WTC11 (cell line): ENCODE data around the gene ATP2B3.

Experiments used
- AFF4 ChIP-seq: sonication (generic); formaldehyde crosslinking; IDR thresholded peaks from 2 replicates; pipeline ENCODE4 v1.8.1; 2023; ENCODE audit warnings: mild to moderate bottlenecking, missing genetic modification reagents, borderline replicate concordance
- ATF2 ChIP-seq: sonication (generic); formaldehyde crosslinking; IDR thresholded peaks from 2 replicates; pipeline ENCODE4 v1.8.1; 2022; ENCODE audit warnings: low read depth, missing genetic modification reagents, borderline replicate concordance
- CTCF ChIP-seq: fragments of 200-600 bp; IDR thresholded peaks from 2 replicates; pipeline ENCODE4 v1.8.0; 2022; ENCODE audit warnings: antibody characterized with exemption
- FOXJ3 ChIP-seq: sonication (generic); formaldehyde crosslinking; IDR thresholded peaks from 2 replicates; pipeline ENCODE4 v1.9.0; 2021; ENCODE audit warnings: missing genetic modification reagents, mild to moderate bottlenecking, borderline replicate concordance
- TCF7 ChIP-seq: sonication (generic); formaldehyde crosslinking; IDR thresholded peaks from 2 replicates; pipeline ENCODE4 v1.8.0; 2022; ENCODE audit warnings: mild to moderate bottlenecking, low read depth, missing genetic modification reagents, moderate library complexity
- TF ChIP-seq, protein P1 (sequence below): sonication (generic); formaldehyde crosslinking; IDR thresholded peaks from 2 replicates; pipeline ENCODE4 v1.8.1; 2022; ENCODE audit warnings: mild to moderate bottlenecking, missing genetic modification reagents, moderate library complexity, borderline replicate concordance
- TF ChIP-seq, protein P2 (sequence below): sonication (generic); formaldehyde crosslinking; IDR thresholded peaks from 2 replicates; pipeline ENCODE4 v1.8.0; 2022; ENCODE audit warnings: mild to moderate bottlenecking, missing genetic modification reagents
- TF ChIP-seq, protein P3 (sequence below): sonication (generic); formaldehyde crosslinking; IDR thresholded peaks from 2 replicates; pipeline ENCODE4 v1.8.0; 2022; ENCODE audit warnings: missing genetic modification reagents
- TF ChIP-seq, protein P4 (sequence below): sonication (generic); formaldehyde crosslinking; IDR thresholded peaks from 2 replicates; pipeline ENCODE4 v1.8.1; 2023; ENCODE audit warnings: mild to moderate bottlenecking, missing genetic modification reagents, moderate library complexity

- no peak for TF ChIP-seq CTCF
- TF ChIP-seq FOXJ3 (CRISPR knock-in tag): no peak
- TF ChIP-seq TCF7 (CRISPR knock-in tag): no peak
- TF ChIP-seq AFF4 (CRISPR knock-in tag): no peak
- TF ChIP-seq, protein P1, sequence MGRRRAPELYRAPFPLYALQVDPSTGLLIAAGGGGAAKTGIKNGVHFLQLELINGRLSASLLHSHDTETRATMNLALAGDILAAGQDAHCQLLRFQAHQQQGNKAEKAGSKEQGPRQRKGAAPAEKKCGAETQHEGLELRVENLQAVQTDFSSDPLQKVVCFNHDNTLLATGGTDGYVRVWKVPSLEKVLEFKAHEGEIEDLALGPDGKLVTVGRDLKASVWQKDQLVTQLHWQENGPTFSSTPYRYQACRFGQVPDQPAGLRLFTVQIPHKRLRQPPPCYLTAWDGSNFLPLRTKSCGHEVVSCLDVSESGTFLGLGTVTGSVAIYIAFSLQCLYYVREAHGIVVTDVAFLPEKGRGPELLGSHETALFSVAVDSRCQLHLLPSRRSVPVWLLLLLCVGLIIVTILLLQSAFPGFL (CRISPR knock-in tag): no peak
- no peak for TF ChIP-seq ATF2
- TF ChIP-seq, protein P2, sequence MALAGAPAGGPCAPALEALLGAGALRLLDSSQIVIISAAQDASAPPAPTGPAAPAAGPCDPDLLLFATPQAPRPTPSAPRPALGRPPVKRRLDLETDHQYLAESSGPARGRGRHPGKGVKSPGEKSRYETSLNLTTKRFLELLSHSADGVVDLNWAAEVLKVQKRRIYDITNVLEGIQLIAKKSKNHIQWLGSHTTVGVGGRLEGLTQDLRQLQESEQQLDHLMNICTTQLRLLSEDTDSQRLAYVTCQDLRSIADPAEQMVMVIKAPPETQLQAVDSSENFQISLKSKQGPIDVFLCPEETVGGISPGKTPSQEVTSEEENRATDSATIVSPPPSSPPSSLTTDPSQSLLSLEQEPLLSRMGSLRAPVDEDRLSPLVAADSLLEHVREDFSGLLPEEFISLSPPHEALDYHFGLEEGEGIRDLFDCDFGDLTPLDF (CRISPR knock-in tag): no peak
- TF ChIP-seq, protein P3, sequence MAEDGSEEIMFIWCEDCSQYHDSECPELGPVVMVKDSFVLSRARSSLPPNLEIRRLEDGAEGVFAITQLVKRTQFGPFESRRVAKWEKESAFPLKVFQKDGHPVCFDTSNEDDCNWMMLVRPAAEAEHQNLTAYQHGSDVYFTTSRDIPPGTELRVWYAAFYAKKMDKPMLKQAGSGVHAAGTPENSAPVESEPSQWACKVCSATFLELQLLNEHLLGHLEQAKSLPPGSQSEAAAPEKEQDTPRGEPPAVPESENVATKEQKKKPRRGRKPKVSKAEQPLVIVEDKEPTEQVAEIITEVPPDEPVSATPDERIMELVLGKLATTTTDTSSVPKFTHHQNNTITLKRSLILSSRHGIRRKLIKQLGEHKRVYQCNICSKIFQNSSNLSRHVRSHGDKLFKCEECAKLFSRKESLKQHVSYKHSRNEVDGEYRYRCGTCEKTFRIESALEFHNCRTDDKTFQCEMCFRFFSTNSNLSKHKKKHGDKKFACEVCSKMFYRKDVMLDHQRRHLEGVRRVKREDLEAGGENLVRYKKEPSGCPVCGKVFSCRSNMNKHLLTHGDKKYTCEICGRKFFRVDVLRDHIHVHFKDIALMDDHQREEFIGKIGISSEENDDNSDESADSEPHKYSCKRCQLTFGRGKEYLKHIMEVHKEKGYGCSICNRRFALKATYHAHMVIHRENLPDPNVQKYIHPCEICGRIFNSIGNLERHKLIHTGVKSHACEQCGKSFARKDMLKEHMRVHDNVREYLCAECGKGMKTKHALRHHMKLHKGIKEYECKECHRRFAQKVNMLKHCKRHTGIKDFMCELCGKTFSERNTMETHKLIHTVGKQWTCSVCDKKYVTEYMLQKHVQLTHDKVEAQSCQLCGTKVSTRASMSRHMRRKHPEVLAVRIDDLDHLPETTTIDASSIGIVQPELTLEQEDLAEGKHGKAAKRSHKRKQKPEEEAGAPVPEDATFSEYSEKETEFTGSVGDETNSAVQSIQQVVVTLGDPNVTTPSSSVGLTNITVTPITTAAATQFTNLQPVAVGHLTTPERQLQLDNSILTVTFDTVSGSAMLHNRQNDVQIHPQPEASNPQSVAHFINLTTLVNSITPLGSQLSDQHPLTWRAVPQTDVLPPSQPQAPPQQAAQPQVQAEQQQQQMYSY (CRISPR knock-in tag): no peak
- TF ChIP-seq, protein P4, sequence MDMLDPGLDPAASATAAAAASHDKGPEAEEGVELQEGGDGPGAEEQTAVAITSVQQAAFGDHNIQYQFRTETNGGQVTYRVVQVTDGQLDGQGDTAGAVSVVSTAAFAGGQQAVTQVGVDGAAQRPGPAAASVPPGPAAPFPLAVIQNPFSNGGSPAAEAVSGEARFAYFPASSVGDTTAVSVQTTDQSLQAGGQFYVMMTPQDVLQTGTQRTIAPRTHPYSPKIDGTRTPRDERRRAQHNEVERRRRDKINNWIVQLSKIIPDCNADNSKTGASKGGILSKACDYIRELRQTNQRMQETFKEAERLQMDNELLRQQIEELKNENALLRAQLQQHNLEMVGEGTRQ: no peak
Measured at GRCh38 chrX:153526801-153527200, 9.4 kb downstream of the ATP2B3 start.
